ENCODE results near the gene MRPL42.

MRPL42 gene

GRCh38 chr12:93518725-93519124 is 51.4 kb downstream of the MRPL42 start:
- Mint-ChIP-seq H3K36me3 (ENCODE audit: low read depth) (peaks cover 5% of the 10 kb centered on the region), H3K4me1 (peaks cover 4% of the 10 kb centered on the region), H3K27ac (peak overlapping the region; percentile 37), H3K27me3 (ENCODE audit: low read depth, poor library complexity) (peaks cover 9% of the 10 kb centered on the region), H3K9me3 (no peaks in the 10 kb centered on the region), H3K4me3 (no peak overlapping the region)
- TF ChIP-seq CTCF (IDR thresholded peaks at IDR 0.05): no peak
- DNase-seq: no peak

- DNase-seq: no peak
- Mint-ChIP-seq H3K36me3 (ENCODE audit: low read depth) (peaks cover 4% of the 10 kb centered on the region), H3K9me3 (no peaks in the 10 kb centered on the region), H3K4me1 (peaks cover 4% of the 10 kb centered on the region), H3K4me3 (no peak overlapping the region), H3K27ac (no peak overlapping the region), H3K27me3 (ENCODE audit: low read depth, poor library complexity) (peaks cover 9% of the 10 kb centered on the region)
- TF ChIP-seq CTCF (IDR thresholded peaks at IDR 0.05): no peak
These were observed 52.5 kb downstream of the MRPL42 start for GRCh38 chr12:93519859-93520258.

- Mint-ChIP-seq H3K27me3 (ENCODE audit: low read depth, poor library complexity) (peaks cover 10% of the 10 kb centered on the region), H3K9me3 (no peaks in the 10 kb centered on the region), H3K4me3 (no peak overlapping the region), H3K27ac (no peak overlapping the region), H3K4me1 (peaks cover 4% of the 10 kb centered on the region), H3K36me3 (ENCODE audit: low read depth) (no peaks in the 10 kb centered on the region)
- no peak for DNase-seq
- TF ChIP-seq CTCF (IDR thresholded peaks at IDR 0.05): no peak
These were observed 53.1 kb downstream of the MRPL42 start for GRCh38 chr12:93520454-93520853.

GRCh38 chr12:93521225-93522080 is 54.1 kb downstream of the MRPL42 start:
- Mint-ChIP-seq H3K4me3 (no peak overlapping the region), H3K9me3 (no peaks in the 10 kb centered on the region), H3K36me3 (ENCODE audit: low read depth) (no peaks in the 10 kb centered on the region), H3K4me1 (peaks cover 4% of the 10 kb centered on the region), H3K27ac (no peak overlapping the region), H3K27me3 (ENCODE audit: low read depth, poor library complexity) (peaks cover 14% of the 10 kb centered on the region)
- no peak for DNase-seq
- TF ChIP-seq CTCF (IDR thresholded peaks at IDR 0.05): no peak

- H3K36me3 Mint-ChIP-seq (ENCODE audit: low read depth): no peaks in the 10 kb centered on the region
- DNase-seq: no peak
- H3K27me3 Mint-ChIP-seq (ENCODE audit: low read depth, poor library complexity): peaks cover 10% of the 10 kb centered on the region
- peaks cover 5% of the 10 kb centered on the region for H3K4me1 Mint-ChIP-seq
- no peak overlapping the region for H3K4me3 Mint-ChIP-seq
- H3K27ac Mint-ChIP-seq: no peak overlapping the region
- no peak for TF ChIP-seq CTCF (IDR thresholded peaks at IDR 0.05)
- no peaks in the 10 kb centered on the region for H3K9me3 Mint-ChIP-seq
These were observed 57.2 kb downstream of the MRPL42 start for GRCh38 chr12:93524386-93525133.
